Fibroblast of lung (primary cell): ENCODE measurements around the gene TTC17. TPM values are rescaled to one million over a fixed set of nuclear protein-coding genes. Genes with fewer than 3 reads are reported as not detected.

Experiments
- DNase-seq, 2 donors: peaks; one replicate each; pipeline versions ENCODE4 v3.0.0 to v3.0.0-alpha.2; 2010; ENCODE audit warnings: low read depth in 2 of 2
- H2AFZ ChIP-seq: 2 replicates; pipeline ENCODE4 v1.5.1; 2012; ENCODE audit warnings: low read length, control low read depth, inconsistent platforms
- H3K27ac ChIP-seq: 2 replicates; pipeline ENCODE4 v1.5.1; 2011; ENCODE audit warnings: low read length, control low read depth; ENCODE audit not compliant: insufficient read depth
- H3K27me3 ChIP-seq: 2 replicates; pipeline ENCODE4 v1.5.1; 2011; ENCODE audit warnings: mild to moderate bottlenecking, low read length; ENCODE audit not compliant: control insufficient read depth, insufficient read depth
- H3K36me3 ChIP-seq: 2 replicates; pipeline ENCODE4 v1.5.1; 2011; ENCODE audit warnings: low read length; ENCODE audit not compliant: control insufficient read depth, insufficient read depth
- H3K4me1 ChIP-seq: 2 replicates; pipeline ENCODE4 v1.5.1; 2011; ENCODE audit warnings: low read length; ENCODE audit not compliant: control insufficient read depth, insufficient read depth; ENCODE audit errors: extremely low read depth
- H3K4me2 ChIP-seq: 2 replicates; pipeline ENCODE4 v1.5.1; 2011; ENCODE audit warnings: low read length, control low read depth; ENCODE audit not compliant: insufficient read depth; ENCODE audit errors: extremely low read depth
- H3K4me3 ChIP-seq, 4 experiments: fragments of 200-600 bp in 1 of 4; sonication (generic) in 1 of 4; replicated peaks in 1 of 4; 2 replicates each; pipeline ENCODE4 v1.5.1; 2011 to 2016; ENCODE audit warnings: low read length in 4 of 4, low read depth in 3 of 4, mild to moderate bottlenecking in 3 of 4, control low read depth in 2 of 4, inconsistent platforms in 1 of 4, mixed read lengths in 1 of 4; ENCODE audit not compliant: insufficient read depth in 1 of 4; ENCODE audit errors: control extremely low read depth in 1 of 4
- H3K79me2 ChIP-seq: 2 replicates; pipeline ENCODE4 v1.5.1; 2012; ENCODE audit warnings: mild to moderate bottlenecking, low read length, inconsistent platforms; ENCODE audit not compliant: control insufficient read depth, insufficient read depth
- H3K9ac ChIP-seq: 2 replicates; pipeline ENCODE4 v1.5.1; 2011; ENCODE audit warnings: mild to moderate bottlenecking, low read length, control low read depth; ENCODE audit not compliant: insufficient read depth
- H3K9me3 ChIP-seq: 2 replicates; pipeline ENCODE4 v1.5.1; 2012; ENCODE audit warnings: low read depth, low read length; ENCODE audit not compliant: control insufficient read depth, insufficient read depth
- H4K20me1 ChIP-seq: 2 replicates; pipeline ENCODE4 v1.5.1; 2011; ENCODE audit warnings: low read length; ENCODE audit not compliant: control insufficient read depth, insufficient read depth; ENCODE audit errors: extremely low read depth
- CTCF ChIP-seq, 2 donors: IDR thresholded peaks in 1 of 2; conservative IDR thresholded peaks in 1 of 2; 1 replicate in 1 of 2; 2 replicates in 1 of 2; pipeline ENCODE4 v1.5.1; 2011 to 2012; ENCODE audit warnings: low read length in 2 of 2, control low read depth in 1 of 2, inconsistent platforms in 1 of 2, low read depth in 1 of 2, mild to moderate bottlenecking in 1 of 2
- EZH2 ChIP-seq: IDR thresholded peaks from 2 replicates; pipeline ENCODE4 v1.5.1; 2012; ENCODE audit warnings: low read length, control low read depth, mild to moderate bottlenecking; ENCODE audit errors: missing control alignments
- polyA plus RNA-seq, 2 donors: library from polyadenylated mRNA; depleted of rRNA in 1 of 2; stranded (reverse) in 1 of 2; unstranded in 1 of 2; fragments of >200 nt; gene quantifications; 2 replicates each; pipeline ENCODE4 v1.2.1, GENCODE V29; 2011 to 2012; ENCODE audit warnings: missing spikeins in 1 of 2
- total RNA-seq: library from RNA; depleted of rRNA; stranded (reverse); fragments of >200 nt; gene quantifications from 2 replicates; pipeline ENCODE4 v1.2.1, GENCODE V29; 2014

TTC17 gene
- total and polyA plus RNA-seq, 2 donors (not counting 1 experiment from before 2014, with no cell fraction given): 72.3 to 129 TPM

- peak; percentile 20 to 33 for DNase-seq
- H3K4me3 ChIP-seq: no peak overlapping the region
- no peaks in the 10 kb centered on the region for H3K79me2 ChIP-seq
- H3K4me1 ChIP-seq: no peaks in the 10 kb centered on the region
- H4K20me1 ChIP-seq: no peaks in the 10 kb centered on the region
- H3K27me3 ChIP-seq: no peaks in the 10 kb centered on the region
- H3K4me2 ChIP-seq: no peak overlapping the region
- TF ChIP-seq CTCF (conservative IDR thresholded peaks at IDR 0.05 in 1 of 2, IDR thresholded peaks at IDR 0.05 in 1 of 2; ENCODE audit: low read depth in 1 of 2, low read length in 2 of 2): no peak
- no peak for TF ChIP-seq EZH2
- H3K36me3 ChIP-seq: peaks cover 2% of the 10 kb centered on the region
- H3K27ac ChIP-seq: no peak overlapping the region
- H3K9me3 ChIP-seq: no peaks in the 10 kb centered on the region
- H3K9ac ChIP-seq: no peak overlapping the region
- no peak overlapping the region for H2AFZ ChIP-seq
Measured at GRCh38 chr11:43393765-43394355, 35.1 kb downstream of the TTC17 start.

GRCh38 chr11:43396617-43397016, 37.9 kb downstream of the TTC17 start:
- H3K27me3 ChIP-seq: no peaks in the 10 kb centered on the region
- H3K4me2 ChIP-seq: no peak overlapping the region
- TF ChIP-seq CTCF (conservative IDR thresholded peaks at IDR 0.05 in 1 of 2, IDR thresholded peaks at IDR 0.05 in 1 of 2; ENCODE audit: low read depth in 1 of 2, low read length in 2 of 2) (no peak), EZH2 (no peak)
- no peaks in the 10 kb centered on the region for H3K4me1 ChIP-seq
- H3K9me3 ChIP-seq: no peaks in the 10 kb centered on the region
- peaks cover 3% of the 10 kb centered on the region for H3K36me3 ChIP-seq
- no peaks in the 10 kb centered on the region for H4K20me1 ChIP-seq
- no peak overlapping the region for H3K4me3 ChIP-seq
- H3K9ac ChIP-seq: no peak overlapping the region
- DNase-seq: no peak
- H2AFZ ChIP-seq: no peak overlapping the region
- no peaks in the 10 kb centered on the region for H3K79me2 ChIP-seq
- H3K27ac ChIP-seq: no peak overlapping the region

- no peaks in the 10 kb centered on the region for H4K20me1 ChIP-seq
- H3K79me2 ChIP-seq: no peaks in the 10 kb centered on the region
- no peak overlapping the region for H3K27ac ChIP-seq
- H3K27me3 ChIP-seq: no peaks in the 10 kb centered on the region
- H3K9me3 ChIP-seq: no peaks in the 10 kb centered on the region
- H3K4me1 ChIP-seq: no peaks in the 10 kb centered on the region
- TF ChIP-seq CTCF (conservative IDR thresholded peaks at IDR 0.05 in 1 of 2, IDR thresholded peaks at IDR 0.05 in 1 of 2; ENCODE audit: low read depth in 1 of 2, low read length in 2 of 2) (no peak), EZH2 (no peak)
- H2AFZ ChIP-seq: no peak overlapping the region
- H3K9ac ChIP-seq: no peak overlapping the region
- peaks cover 5% of the 10 kb centered on the region for H3K36me3 ChIP-seq
- H3K4me3 ChIP-seq: no peak overlapping the region
- no peak for DNase-seq
- H3K4me2 ChIP-seq: no peak overlapping the region
Measured at GRCh38 chr11:43397251-43397650, 38.5 kb downstream of the TTC17 start.
